Breast epithelium (tissue), 4 donors: ENCODE results near the gene PCDHA9. TPM values are rescaled to one million over a fixed set of nuclear protein-coding genes. Genes with fewer than 3 reads are reported as not detected.
"Not testable (repeated sequence)": the region's sequence is repeated elsewhere in the genome, so short reads cannot be mapped to it uniquely, and the experiment has no call there.

Experiments
- DNase-seq, 2 donors: peaks; one replicate each; pipeline ENCODE4 v3.0.0-alpha.2; 2019; ENCODE audit warnings: low spot score in 2 of 2
- H3K27ac ChIP-seq, 2 donors: fragments of 200-600 bp; sonication (generic) in 1 of 2; one replicate each; pipeline ENCODE4 v1.5.1; 2016 to 2019; ENCODE audit warnings: mild to moderate bottlenecking in 1 of 2
- H3K27me3 ChIP-seq, 2 donors: fragments of 200-600 bp; sonication (generic) in 1 of 2; one replicate each; pipeline versions ENCODE4 v1.5.1 to v1.6.0; 2017 to 2019; ENCODE audit warnings: control low read depth in 1 of 2, mild to moderate bottlenecking in 1 of 2
- H3K36me3 ChIP-seq: fragments of 200-600 bp; one replicate; pipeline ENCODE4 v1.5.1; 2019
- H3K4me1 ChIP-seq, 2 donors: fragments of 200-600 bp; sonication (generic); one replicate each; pipeline ENCODE4 v1.5.1; 2016 to 2019; ENCODE audit warnings: control low read depth in 1 of 2
- H3K4me3 ChIP-seq, 3 donors: fragments of 200-600 bp; sonication (generic); 1 replicate in 2 of 3; 2 replicates in 1 of 3; pipeline ENCODE4 v1.5.1; 2016 to 2019; ENCODE audit warnings: mild to moderate bottlenecking in 3 of 3, moderate library complexity in 2 of 3
- H3K9me3 ChIP-seq, 2 donors: fragments of 200-600 bp; sonication (generic) in 1 of 2; one replicate each; pipeline ENCODE4 v1.5.1; 2016 to 2019; ENCODE audit warnings: control low read depth in 1 of 2
- POLR2A ChIP-seq: fragments of 450-650 bp; IDR thresholded peaks from one replicate; pipeline ENCODE4 v1.6.1; 2016; ENCODE audit warnings: antibody characterized with exemption, mild to moderate bottlenecking, moderate library complexity
- POLR2AphosphoS5 ChIP-seq, 3 donors: sonication (generic); formaldehyde crosslinking; IDR thresholded peaks; one replicate each; pipeline ENCODE4 v1.6.1; 2017; ENCODE audit warnings: antibody characterized with exemption in 3 of 3
- intact Hi-C: fragments of 100-400 bp; cut with DNase I; formaldehyde crosslinking; loops from one replicate; pipeline ENCODE4 v1.15.1; 2023; ENCODE audit warnings: low total_unique reads
- total RNA-seq, 3 donors: library from RNA; depleted of rRNA; stranded (reverse); fragments of >200 nt; gene quantifications; one replicate each; pipeline ENCODE4 v1.1.0, GENCODE V29; 2016
- TF ChIP-seq, protein P1 (sequence below), 3 donors: fragments of 450-650 bp; IDR thresholded peaks; one replicate each; pipeline ENCODE4 v1.5.1; 2016 to 2017; ENCODE audit warnings: antibody characterized with exemption in 3 of 3, mild to moderate bottlenecking in 3 of 3, moderate library complexity in 3 of 3

Gene PCDHA9
- total RNA-seq, 3 donors from 2014 or later, result 0.16 to 1.5 (median 0.66) TPM

DNA sequence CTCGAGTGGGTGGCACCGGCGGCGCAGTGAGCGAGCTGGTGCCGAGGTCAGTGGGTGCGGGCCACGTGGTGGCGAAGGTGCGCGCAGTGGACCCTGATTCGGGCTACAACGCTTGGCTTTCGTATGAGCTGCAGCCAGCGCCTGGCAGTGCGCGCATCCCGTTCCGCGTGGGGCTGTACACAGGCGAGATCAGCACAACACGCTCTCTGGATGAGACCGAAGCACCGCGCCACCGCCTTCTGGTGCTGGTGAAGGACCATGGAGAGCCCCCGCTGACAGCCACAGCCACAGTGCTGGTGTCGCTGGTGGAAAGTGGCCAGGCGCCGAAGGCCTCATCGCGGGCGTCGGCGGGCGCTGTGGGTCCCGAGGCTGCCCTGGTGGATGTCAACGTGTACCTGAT, 24.7 kb upstream of the PCDHA9 start:
- intact Hi-C loops, result no loop called here
- no peak overlapping the region for H3K27ac ChIP-seq

DNA sequence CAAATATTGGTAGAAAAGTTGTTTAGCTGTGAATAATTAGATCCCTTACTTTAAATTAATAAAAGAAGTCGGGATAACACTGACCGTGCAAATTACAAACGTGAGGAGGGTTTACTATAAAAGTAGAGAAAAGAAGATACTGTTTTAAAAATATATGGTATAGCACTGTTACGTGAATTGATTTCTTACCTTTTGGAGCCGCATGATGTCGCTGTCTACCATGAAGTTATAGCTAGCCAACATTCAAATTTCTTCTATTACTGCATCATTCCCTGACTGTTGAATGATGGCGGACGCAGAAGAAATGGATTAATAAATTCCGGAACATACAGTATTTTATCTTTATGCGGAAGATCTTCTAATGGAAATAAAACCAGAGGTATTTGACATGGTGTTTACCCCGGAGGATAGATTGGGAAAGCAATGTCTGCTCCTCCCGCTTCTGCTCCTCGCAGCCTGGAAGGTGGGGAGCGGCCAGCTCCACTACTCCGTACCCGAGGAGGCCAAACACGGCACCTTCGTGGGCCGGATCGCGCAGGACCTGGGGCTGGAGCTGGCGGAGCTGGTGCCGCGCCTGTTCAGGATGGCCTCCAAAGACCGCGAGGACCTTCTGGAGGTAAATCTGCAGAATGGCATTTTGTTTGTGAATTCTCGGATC, 20.3 kb upstream of the PCDHA9 start, which contains the start of gene PCDHA6:
Gene PCDHA6, plus strand, starts transcription at position 257 of the 658 bp plus-strand sequence. Its CDS starts 132 bp downstream, at position 389.
- intact Hi-C loops, result no loop called here
- Histone ChIP-seq H3K9me3 (peaks cover 35 to 66% of the 10 kb centered on the region in 2 donors), H3K36me3 (no peaks in the 10 kb centered on the region), H3K27ac (peak within 1 kb of the TSS in 1 of 2 donors; percentile 25), H3K4me1 (no peaks in the 10 kb centered on the region), H3K4me3 (peak within 1 kb of the TSS in 2 of 3 donors; percentile 41 to 62), H3K27me3 (no peaks in the 10 kb centered on the region)
- TF ChIP-seq, protein P1, sequence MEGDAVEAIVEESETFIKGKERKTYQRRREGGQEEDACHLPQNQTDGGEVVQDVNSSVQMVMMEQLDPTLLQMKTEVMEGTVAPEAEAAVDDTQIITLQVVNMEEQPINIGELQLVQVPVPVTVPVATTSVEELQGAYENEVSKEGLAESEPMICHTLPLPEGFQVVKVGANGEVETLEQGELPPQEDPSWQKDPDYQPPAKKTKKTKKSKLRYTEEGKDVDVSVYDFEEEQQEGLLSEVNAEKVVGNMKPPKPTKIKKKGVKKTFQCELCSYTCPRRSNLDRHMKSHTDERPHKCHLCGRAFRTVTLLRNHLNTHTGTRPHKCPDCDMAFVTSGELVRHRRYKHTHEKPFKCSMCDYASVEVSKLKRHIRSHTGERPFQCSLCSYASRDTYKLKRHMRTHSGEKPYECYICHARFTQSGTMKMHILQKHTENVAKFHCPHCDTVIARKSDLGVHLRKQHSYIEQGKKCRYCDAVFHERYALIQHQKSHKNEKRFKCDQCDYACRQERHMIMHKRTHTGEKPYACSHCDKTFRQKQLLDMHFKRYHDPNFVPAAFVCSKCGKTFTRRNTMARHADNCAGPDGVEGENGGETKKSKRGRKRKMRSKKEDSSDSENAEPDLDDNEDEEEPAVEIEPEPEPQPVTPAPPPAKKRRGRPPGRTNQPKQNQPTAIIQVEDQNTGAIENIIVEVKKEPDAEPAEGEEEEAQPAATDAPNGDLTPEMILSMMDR (IDR thresholded peaks at IDR 0.05), result no peak
- TF ChIP-seq POLR2A (no peak), POLR2AphosphoS5 (IDR thresholded peaks at IDR 0.05) (no peak)
- no peak for DNase-seq

More for the DNA sequence above, 24.7 kb upstream of the PCDHA9 start:
- H3K27me3 ChIP-seq, result no peaks in the 10 kb centered on the region
- TF ChIP-seq, protein P1 (IDR thresholded peaks at IDR 0.05), result no peak
- TF ChIP-seq POLR2A (no peak), POLR2AphosphoS5 (IDR thresholded peaks at IDR 0.05) (no peak)
- H3K9me3 ChIP-seq, result peaks cover 27 to 53% of the 10 kb centered on the region in 2 donors
- H3K36me3 ChIP-seq, result no peaks in the 10 kb centered on the region
- no peak for DNase-seq
- H3K4me1 ChIP-seq, result no peaks in the 10 kb centered on the region
- no peak overlapping the region for H3K4me3 ChIP-seq

DNA sequence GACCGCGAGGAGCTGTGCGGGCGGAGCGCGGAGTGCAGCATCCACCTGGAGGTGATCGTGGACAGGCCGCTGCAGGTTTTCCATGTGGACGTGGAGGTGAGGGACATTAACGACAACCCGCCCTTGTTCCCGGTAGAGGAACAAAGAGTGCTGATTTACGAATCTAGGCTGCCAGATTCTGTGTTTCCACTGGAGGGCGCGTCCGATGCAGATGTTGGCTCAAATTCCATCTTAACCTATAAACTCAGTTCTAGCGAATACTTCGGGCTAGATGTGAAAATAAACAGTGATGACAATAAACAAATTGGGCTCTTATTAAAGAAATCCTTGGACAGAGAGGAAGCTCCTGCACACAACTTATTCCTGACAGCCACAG, 19.8 kb upstream of the PCDHA9 start:
- no peak for DNase-seq
- Histone ChIP-seq H3K9me3 (peaks cover 30 to 65% of the 10 kb centered on the region in 2 donors), H3K27ac (peak overlapping the region in 1 of 2 donors; percentile 25), H3K4me3 (peak overlapping the region in 2 of 3 donors; percentile 41 to 62), H3K36me3 (no peaks in the 10 kb centered on the region), H3K4me1 (no peaks in the 10 kb centered on the region), H3K27me3 (no peaks in the 10 kb centered on the region)
- TF ChIP-seq POLR2A (no peak), POLR2AphosphoS5 (IDR thresholded peaks at IDR 0.05) (no peak)
- TF ChIP-seq, protein P1 (IDR thresholded peaks at IDR 0.05), result no peak
- intact Hi-C loops, result no loop called here

DNA sequence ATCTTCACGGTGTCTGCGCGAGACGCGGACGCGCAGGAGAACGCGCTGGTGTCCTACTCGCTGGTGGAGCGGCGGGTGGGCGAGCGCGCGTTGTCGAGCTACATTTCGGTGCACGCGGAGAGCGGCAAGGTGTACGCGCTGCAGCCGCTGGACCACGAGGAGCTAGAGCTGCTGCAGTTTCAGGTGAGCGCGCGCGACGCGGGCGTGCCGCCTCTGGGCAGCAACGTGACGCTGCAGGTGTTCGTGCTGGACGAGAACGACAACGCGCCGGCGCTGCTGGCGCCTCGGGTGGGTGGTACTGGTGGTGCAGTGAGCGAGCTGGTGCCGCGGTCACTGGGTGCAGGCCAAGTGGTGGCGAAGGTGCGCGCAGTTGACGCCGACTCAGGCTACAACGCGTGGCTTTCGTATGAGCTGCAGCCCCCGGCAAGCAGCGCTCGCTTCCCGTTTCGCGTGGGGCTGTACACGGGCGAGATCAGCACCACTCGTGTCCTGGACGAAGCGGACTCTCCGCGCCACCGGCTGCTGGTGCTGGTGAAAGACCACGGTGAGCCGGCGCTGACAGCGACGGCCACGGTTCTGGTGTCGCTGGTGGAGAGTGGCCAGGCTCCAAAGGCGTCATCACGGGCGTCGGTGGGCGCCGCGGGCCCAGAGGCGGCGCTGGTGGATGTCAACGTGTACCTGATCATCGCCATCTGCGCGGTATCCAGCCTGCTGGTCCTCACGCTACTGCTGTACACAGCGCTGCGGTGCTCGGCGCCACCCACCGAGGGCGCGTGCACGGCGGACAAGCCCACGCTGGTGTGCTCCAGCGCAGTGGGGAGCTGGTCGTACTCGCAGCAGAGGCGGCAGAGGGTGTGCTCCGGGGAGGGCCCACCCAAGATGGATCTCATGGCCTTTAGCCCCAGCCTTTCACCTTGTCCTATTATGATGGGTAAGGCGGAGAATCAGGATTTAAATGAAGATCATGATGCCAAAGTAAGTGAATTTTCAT, 18.4 kb upstream of the PCDHA9 start:
- H3K27ac ChIP-seq, H3K27me3 ChIP-seq, H3K4me3 ChIP-seq, intact Hi-C loops, DNase-seq, H3K36me3 ChIP-seq, H3K4me1 ChIP-seq: not testable (repeated sequence)
- peaks cover 33 to 74% of the 10 kb centered on the region in 2 donors for H3K9me3 ChIP-seq

DNA sequence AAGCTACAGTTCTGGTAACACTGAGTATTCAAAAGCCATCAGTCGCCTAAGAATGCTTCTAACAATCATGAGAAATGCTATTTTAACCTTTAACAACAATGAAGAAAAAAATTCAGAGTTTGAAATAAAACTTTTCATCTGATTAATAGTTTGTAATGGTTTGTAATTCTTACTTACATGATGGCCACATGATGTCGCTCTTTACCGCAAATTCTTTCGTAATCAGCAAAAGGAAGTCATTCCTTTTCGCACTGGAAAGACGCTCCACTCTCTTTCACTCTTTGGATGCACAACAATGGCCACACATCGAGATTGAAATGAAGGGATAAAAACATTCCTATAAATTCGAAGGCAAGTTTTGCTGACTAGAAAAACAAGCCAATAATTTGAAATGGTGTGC, 14.2 kb upstream of the PCDHA9 start, which contains the start of gene PCDHA7:
Gene PCDHA7, plus strand, starts transcription at position 277 of the 400 bp plus-strand sequence. Its CDS starts 115 bp downstream, at position 392.
- TF ChIP-seq POLR2AphosphoS5 (IDR thresholded peaks at IDR 0.05), result no peak
- TF ChIP-seq POLR2A, result no peak
- TF ChIP-seq, protein P1 (IDR thresholded peaks at IDR 0.05), result no peak
- Histone ChIP-seq H3K9me3 (peaks cover 41 to 62% of the 10 kb centered on the region in 2 donors), H3K27ac (no peak within 1 kb of the TSS), H3K4me3 (peak within 1 kb of the TSS in 1 of 3 donors; percentile 10), H3K4me1 (no peaks in the 10 kb centered on the region), H3K36me3 (no peaks in the 10 kb centered on the region), H3K27me3 (no peaks in the 10 kb centered on the region)
- intact Hi-C loops, result no loop called here
- DNase-seq, result no peak

DNA sequence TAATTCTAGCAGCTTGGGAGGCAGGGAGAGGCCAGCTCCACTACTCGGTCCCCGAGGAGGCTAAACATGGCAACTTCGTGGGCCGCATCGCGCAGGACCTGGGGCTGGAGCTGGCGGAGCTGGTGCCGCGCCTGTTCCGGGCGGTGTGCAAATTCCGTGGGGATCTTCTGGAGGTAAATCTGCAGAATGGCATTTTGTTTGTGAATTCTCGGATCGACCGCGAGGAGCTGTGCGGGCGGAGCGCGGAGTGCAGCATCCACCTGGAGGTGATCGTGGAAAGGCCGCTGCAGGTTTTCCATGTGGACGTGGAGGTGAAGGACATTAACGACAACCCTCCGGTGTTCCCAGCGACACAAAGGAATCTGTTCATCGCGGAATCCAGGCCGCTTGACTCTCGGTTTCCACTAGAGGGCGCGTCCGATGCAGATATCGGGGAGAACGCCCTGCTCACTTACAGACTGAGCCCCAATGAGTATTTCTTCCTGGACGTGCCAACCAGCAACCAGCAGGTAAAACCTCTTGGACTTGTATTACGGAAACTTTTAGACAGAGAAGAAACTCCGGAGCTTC, 13.7 kb upstream of the PCDHA9 start:
- peaks cover 37 to 57% of the 10 kb centered on the region in 2 donors for H3K9me3 ChIP-seq
- H3K36me3 ChIP-seq, H3K27ac ChIP-seq, H3K4me1 ChIP-seq, H3K27me3 ChIP-seq, DNase-seq, intact Hi-C loops: not testable (repeated sequence)
- H3K4me3 ChIP-seq, result peak overlapping the region in 1 of 3 donors; percentile 10
